ENCODE data around the gene ASTN2.

Gene ASTN2

DNA sequence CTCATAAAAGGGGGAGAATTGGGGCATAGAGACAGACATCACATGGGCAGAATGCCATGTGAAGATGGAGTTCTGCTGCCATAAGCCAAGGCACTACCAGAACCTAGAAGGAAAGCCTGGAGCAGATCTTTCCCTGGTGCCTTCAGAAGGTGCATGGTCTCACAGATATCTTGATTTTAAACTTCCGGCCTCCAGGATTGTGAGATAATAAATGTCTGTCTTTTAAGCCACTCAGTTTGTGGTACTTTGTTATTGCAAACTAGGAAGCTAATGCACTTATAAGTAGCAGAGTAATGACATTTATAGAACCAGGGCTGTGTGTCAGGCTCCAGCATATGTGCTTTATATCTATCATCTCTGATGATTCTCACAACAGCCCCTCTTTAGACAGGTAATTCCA, 130.4 kb downstream of the ASTN2 start:
- no peak overlapping the region for H3K4me3 ChIP-seq (replicated peaks; ENCODE audit: low read depth, low read length)
- no peak for DNase-seq (ENCODE audit: extremely low read depth, low read depth)
- TF ChIP-seq, protein P1, sequence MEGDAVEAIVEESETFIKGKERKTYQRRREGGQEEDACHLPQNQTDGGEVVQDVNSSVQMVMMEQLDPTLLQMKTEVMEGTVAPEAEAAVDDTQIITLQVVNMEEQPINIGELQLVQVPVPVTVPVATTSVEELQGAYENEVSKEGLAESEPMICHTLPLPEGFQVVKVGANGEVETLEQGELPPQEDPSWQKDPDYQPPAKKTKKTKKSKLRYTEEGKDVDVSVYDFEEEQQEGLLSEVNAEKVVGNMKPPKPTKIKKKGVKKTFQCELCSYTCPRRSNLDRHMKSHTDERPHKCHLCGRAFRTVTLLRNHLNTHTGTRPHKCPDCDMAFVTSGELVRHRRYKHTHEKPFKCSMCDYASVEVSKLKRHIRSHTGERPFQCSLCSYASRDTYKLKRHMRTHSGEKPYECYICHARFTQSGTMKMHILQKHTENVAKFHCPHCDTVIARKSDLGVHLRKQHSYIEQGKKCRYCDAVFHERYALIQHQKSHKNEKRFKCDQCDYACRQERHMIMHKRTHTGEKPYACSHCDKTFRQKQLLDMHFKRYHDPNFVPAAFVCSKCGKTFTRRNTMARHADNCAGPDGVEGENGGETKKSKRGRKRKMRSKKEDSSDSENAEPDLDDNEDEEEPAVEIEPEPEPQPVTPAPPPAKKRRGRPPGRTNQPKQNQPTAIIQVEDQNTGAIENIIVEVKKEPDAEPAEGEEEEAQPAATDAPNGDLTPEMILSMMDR (IDR thresholded peaks at IDR 0.05; ENCODE audit: low read depth, low read length, missing control alignments) = no peak

DNA sequence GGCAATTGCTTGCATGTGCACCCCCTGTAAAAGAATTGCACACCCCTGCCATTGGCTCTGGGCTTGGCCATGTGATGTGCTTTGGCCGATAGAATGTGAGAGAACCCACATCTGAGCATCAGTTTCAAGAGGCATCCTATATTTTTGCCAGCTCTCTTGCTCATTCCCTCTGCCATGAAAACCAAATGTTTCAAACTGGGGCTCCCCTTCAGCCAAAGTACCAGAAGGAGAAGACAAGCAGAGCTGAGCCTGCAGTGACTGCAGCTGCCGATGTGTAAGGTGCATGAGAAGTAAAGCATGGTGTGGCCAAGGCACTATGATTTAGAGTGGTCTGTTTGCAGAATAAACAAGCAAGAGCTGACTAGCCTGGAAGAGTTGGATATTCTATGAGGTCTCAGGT, 132.3 kb downstream of the ASTN2 start:
- H3K4me3 ChIP-seq (replicated peaks; ENCODE audit: low read depth, low read length) = no peak overlapping the region
- TF ChIP-seq, protein P1 (IDR thresholded peaks at IDR 0.05; ENCODE audit: low read depth, low read length, missing control alignments) = no peak
- DNase-seq (ENCODE audit: extremely low read depth, low read depth) = no peak

DNA sequence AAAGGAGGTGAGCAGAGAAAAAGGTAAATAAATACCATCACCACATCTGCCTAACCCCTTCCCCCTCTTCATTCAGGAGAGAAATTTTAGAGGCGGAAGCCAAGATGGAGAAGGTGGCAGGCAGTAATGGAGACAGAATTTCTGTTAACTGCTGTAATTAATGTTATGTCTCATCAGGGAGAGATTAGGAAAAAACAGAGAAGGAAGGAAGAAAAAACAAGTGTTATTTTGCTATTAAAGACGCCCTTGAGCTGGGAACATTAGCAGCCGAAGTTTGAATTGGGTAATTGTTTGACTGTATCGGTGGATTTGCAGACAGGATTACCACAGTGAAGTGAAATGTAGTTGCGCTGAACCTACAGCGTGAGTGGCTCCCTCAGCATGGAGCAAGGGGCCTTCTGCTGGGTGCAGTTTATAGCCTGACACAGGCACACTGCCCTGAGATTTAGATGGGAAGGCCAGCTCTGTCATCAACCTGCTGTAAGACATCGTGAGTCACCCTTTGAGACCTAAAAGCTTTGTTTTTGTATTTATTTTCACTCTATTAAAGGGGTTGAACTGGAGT, 136.3 kb downstream of the ASTN2 start:
- TF ChIP-seq, protein P1 (IDR thresholded peaks at IDR 0.05; ENCODE audit: low read depth, low read length, missing control alignments) = no peak
- no peak overlapping the region for H3K4me3 ChIP-seq (replicated peaks; ENCODE audit: low read depth, low read length)
- no peak for DNase-seq (ENCODE audit: extremely low read depth, low read depth)

DNA sequence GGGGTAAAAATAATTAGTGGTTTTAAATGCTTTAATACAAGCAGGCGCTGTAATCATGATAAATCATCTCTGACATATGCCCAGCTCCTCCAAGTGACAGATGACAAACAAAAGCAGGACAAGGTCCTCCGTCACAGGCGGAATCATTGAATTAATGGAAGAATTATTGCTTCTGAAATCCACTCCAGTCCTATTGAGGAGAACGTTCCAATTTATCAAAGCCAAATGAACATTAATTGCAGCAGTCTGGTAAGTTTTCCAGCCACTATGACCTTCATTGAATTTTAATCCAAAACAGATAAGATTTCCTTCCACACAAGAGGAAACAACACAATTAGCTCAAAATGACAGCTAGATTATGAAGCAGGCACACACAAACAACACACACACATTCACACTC, 136.8 kb downstream of the ASTN2 start:
- H3K4me3 ChIP-seq (replicated peaks; ENCODE audit: low read depth, low read length) = no peak overlapping the region
- TF ChIP-seq, protein P1 (IDR thresholded peaks at IDR 0.05; ENCODE audit: low read depth, low read length, missing control alignments) = no peak
- DNase-seq (ENCODE audit: extremely low read depth, low read depth) = no peak

DNA sequence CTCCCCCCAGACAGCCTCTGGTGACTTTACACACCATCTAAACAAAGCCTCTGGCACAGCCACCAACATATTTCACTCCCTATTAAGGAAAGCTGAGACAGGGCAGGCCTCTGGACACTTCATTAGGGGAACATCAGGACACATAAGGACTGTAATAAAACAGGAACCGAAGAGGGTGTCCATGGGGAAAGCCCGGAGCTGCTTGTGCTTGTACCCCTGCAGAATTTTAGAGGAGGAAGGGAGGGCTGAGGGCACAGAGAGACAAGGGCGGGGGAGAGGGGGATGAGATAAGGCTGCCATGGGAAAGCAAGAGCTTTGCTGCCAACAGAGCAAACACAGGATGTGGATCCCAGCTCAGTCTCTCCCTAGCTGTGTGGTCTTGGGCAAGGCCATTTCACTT, 138.4 kb downstream of the ASTN2 start:
- no peak overlapping the region for H3K4me3 ChIP-seq (replicated peaks; ENCODE audit: low read depth, low read length)
- DNase-seq (ENCODE audit: extremely low read depth, low read depth) = no peak
- TF ChIP-seq, protein P1 (IDR thresholded peaks at IDR 0.05; ENCODE audit: low read depth, low read length, missing control alignments) = no peak

DNA sequence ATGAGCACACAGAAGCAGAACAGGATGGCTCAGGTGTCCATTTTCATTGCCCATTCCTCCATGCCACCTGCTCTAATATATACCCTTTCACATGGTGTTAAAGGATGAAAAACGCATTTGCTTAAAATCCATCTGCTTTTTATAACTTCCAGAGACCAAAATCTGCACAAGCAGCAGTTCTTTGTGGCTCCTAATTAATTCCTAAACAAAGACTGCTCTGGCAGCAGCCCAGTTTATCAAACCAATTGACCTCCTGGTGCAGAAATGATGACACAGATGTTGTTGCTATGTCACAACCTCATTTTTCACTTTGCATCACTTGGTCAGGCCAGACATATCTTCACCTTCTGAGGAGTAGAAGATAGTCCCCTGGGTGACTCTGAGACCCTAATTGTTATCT, 141.2 kb downstream of the ASTN2 start:
- TF ChIP-seq, protein P1 (IDR thresholded peaks at IDR 0.05; ENCODE audit: low read depth, low read length, missing control alignments) = no peak
- no peak for DNase-seq (ENCODE audit: extremely low read depth, low read depth)
- no peak overlapping the region for H3K4me3 ChIP-seq (replicated peaks; ENCODE audit: low read depth, low read length)

DNA sequence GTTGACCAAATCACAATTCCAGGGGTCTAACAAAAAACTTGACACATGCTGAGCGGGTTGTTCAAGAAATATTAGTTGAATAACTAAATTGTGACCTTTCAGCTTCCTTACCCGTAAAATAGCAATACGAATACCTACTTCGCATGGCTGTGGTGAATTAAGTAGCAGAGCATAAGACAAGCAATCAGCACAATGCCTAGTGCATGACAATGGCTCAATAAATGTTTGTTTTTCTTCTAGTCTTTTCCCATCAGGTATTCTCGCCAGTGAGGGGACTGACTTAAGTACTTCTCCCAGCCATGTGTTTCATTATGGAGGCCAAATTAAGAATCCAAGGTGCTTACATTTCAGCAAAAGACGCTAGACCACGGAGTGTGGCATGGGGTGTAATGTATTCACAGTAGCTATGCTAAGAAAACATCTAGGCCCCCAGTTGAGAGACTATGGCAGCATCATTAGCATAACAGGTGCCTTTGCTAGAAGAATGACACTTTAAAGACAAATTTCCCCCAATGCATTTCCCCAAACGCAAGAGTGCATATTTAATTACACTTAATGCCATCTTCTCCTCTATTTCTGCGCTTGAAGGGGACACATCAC, 145.9 kb downstream of the ASTN2 start:
- TF ChIP-seq, protein P1 (IDR thresholded peaks at IDR 0.05; ENCODE audit: low read depth, low read length, missing control alignments) = no peak
- H3K4me3 ChIP-seq (replicated peaks; ENCODE audit: low read depth, low read length) = no peak overlapping the region
- DNase-seq (ENCODE audit: extremely low read depth, low read depth) = no peak

All from HFF-Myc (cell line).